ENCODE results near the gene WDR73. TPM values are rescaled to one million over a fixed set of nuclear protein-coding genes. Genes with fewer than 3 reads are reported as not detected.
A peak's percentile ranks its signal among the peaks of the same experiment; 100 is the strongest.

The WDR73 gene
- total RNA-seq, 1 donor from 2014 or later = 51.8 TPM

GRCh38 chr15:84609818-84610525, 44.1 kb downstream of the WDR73 start:
- Mint-ChIP-seq H3K9me3 (no peaks in the 10 kb centered on the region), H3K36me3 (peaks cover 57% of the 10 kb centered on the region), H3K4me3 (no peak overlapping the region), H3K4me1 (ENCODE audit: unreplicated experiment) (peaks cover 27% of the 10 kb centered on the region), H3K27me3 (no peaks in the 10 kb centered on the region), H3K27ac (no peak overlapping the region)
- TF ChIP-seq CTCF (conservative IDR thresholded peaks at IDR 0.05) = no peak
- DNase-seq (ENCODE audit: extremely low spot score, unreplicated experiment) = no peak

GRCh38 chr15:84608707-84609284, 45.3 kb downstream of the WDR73 start:
- no peaks in the 10 kb centered on the region for H3K27me3 Mint-ChIP-seq
- peaks cover 32% of the 10 kb centered on the region for H3K4me1 Mint-ChIP-seq (ENCODE audit: unreplicated experiment)
- H3K27ac Mint-ChIP-seq = no peak overlapping the region
- no peak overlapping the region for H3K4me3 Mint-ChIP-seq
- no peak for DNase-seq (ENCODE audit: extremely low spot score, unreplicated experiment)
- TF ChIP-seq CTCF (conservative IDR thresholded peaks at IDR 0.05) = no peak
- no peaks in the 10 kb centered on the region for H3K9me3 Mint-ChIP-seq
- peaks cover 53% of the 10 kb centered on the region for H3K36me3 Mint-ChIP-seq

- H3K27ac Mint-ChIP-seq = peak overlapping the region; percentile 61
These were observed 47.4 kb downstream of the WDR73 start for GRCh38 chr15:84606653-84607120.

GRCh38 chr15:84605554-84605882, 48.6 kb downstream of the WDR73 start:
- DNase-seq (ENCODE audit: extremely low spot score, unreplicated experiment) = no peak
- Mint-ChIP-seq H3K4me3 (peak overlapping the region; percentile 15), H3K27me3 (no peaks in the 10 kb centered on the region), H3K36me3 (peaks cover 50% of the 10 kb centered on the region), H3K9me3 (no peaks in the 10 kb centered on the region), H3K4me1 (ENCODE audit: unreplicated experiment) (peaks cover 41% of the 10 kb centered on the region), H3K27ac (peak overlapping the region; percentile 42)
- TF ChIP-seq CTCF (conservative IDR thresholded peaks at IDR 0.05) = no peak

More at GRCh38 chr15:84606653-84607120, 47.4 kb downstream of the WDR73 start:
- Mint-ChIP-seq H3K9me3 (no peaks in the 10 kb centered on the region), H3K4me1 (ENCODE audit: unreplicated experiment) (peaks cover 41% of the 10 kb centered on the region), H3K27me3 (no peaks in the 10 kb centered on the region), H3K4me3 (peak overlapping the region; percentile 21), H3K36me3 (peaks cover 51% of the 10 kb centered on the region)
- TF ChIP-seq CTCF (conservative IDR thresholded peaks at IDR 0.05) = no peak
- DNase-seq (ENCODE audit: extremely low spot score, unreplicated experiment) = no peak

GRCh38 chr15:84604826-84605553, 49.1 kb downstream of the WDR73 start:
- H3K4me3 Mint-ChIP-seq = no peak overlapping the region
- peaks cover 41% of the 10 kb centered on the region for H3K4me1 Mint-ChIP-seq (ENCODE audit: unreplicated experiment)
- peak overlapping the region; percentile 42 for H3K27ac Mint-ChIP-seq
- H3K9me3 Mint-ChIP-seq = no peaks in the 10 kb centered on the region
- DNase-seq (ENCODE audit: extremely low spot score, unreplicated experiment) = no peak
- no peak for TF ChIP-seq CTCF (conservative IDR thresholded peaks at IDR 0.05)
- H3K27me3 Mint-ChIP-seq = no peaks in the 10 kb centered on the region
- peaks cover 50% of the 10 kb centered on the region for H3K36me3 Mint-ChIP-seq
